Measurements from ENCODE around the gene PPP5C.
"Not testable (repeated sequence)": the region's sequence is repeated elsewhere in the genome, so short reads cannot be mapped to it uniquely, and the experiment has no call there.

PPP5C gene

GRCh38 chr19:46366620-46367292 is 19.9 kb downstream of the PPP5C start:
- DNase-seq (ENCODE audit: low read depth): no peak

- DNase-seq (ENCODE audit: low read depth): no peak
These were observed 20.5 kb downstream of the PPP5C start for GRCh38 chr19:46367426-46367825.

GRCh38 chr19:46368116-46368515 is 21.2 kb downstream of the PPP5C start:
- no peak for DNase-seq (ENCODE audit: low read depth)

- DNase-seq (ENCODE audit: low read depth): no peak
These were observed 22.9 kb downstream of the PPP5C start for GRCh38 chr19:46369817-46370216.

GRCh38 chr19:46371371-46371901 is 24.5 kb downstream of the PPP5C start:
- no peak for DNase-seq (ENCODE audit: low read depth)

GRCh38 chr19:46372901-46373490 is 26.1 kb downstream of the PPP5C start:
- DNase-seq (ENCODE audit: low read depth): no peak

GRCh38 chr19:46373491-46374359 is 26.8 kb downstream of the PPP5C start:
- DNase-seq (ENCODE audit: low read depth): no peak

- no peak for DNase-seq (ENCODE audit: low read depth)
These were observed 27.9 kb downstream of the PPP5C start for GRCh38 chr19:46374536-46375475.

GRCh38 chr19:46375476-46376067 is 28.7 kb downstream of the PPP5C start:
- DNase-seq (ENCODE audit: low read depth): not testable (repeated sequence)

- no peak for DNase-seq (ENCODE audit: low read depth)
These were observed 29.6 kb downstream of the PPP5C start for GRCh38 chr19:46376241-46377153.

GRCh38 chr19:46378268-46378667 is 31.4 kb downstream of the PPP5C start:
- DNase-seq (ENCODE audit: low read depth): no peak

GRCh38 chr19:46380690-46381089 is 33.8 kb downstream of the PPP5C start:
- DNase-seq (ENCODE audit: low read depth): no peak

GRCh38 chr19:46381346-46381745 is 34.5 kb downstream of the PPP5C start:
- no peak for DNase-seq (ENCODE audit: low read depth)

- no peak for DNase-seq (ENCODE audit: low read depth)
These were observed 35.0 kb downstream of the PPP5C start for GRCh38 chr19:46381756-46382345.

- no peak for DNase-seq (ENCODE audit: low read depth)
These were observed 36.4 kb downstream of the PPP5C start for GRCh38 chr19:46383171-46383815.

GRCh38 chr19:46383846-46384245 is 37.0 kb downstream of the PPP5C start:
- no peak for DNase-seq (ENCODE audit: low read depth)

- no peak for DNase-seq (ENCODE audit: low read depth)
These were observed 37.5 kb downstream of the PPP5C start for GRCh38 chr19:46384396-46384795.

GRCh38 chr19:46385636-46386035 is 38.7 kb downstream of the PPP5C start:
- DNase-seq (ENCODE audit: low read depth): no peak

GRCh38 chr19:46386151-46386550 is 39.3 kb downstream of the PPP5C start:
- no peak for DNase-seq (ENCODE audit: low read depth)
